ENCODE results near the gene KIF2C.

Gene KIF2C

DNA sequence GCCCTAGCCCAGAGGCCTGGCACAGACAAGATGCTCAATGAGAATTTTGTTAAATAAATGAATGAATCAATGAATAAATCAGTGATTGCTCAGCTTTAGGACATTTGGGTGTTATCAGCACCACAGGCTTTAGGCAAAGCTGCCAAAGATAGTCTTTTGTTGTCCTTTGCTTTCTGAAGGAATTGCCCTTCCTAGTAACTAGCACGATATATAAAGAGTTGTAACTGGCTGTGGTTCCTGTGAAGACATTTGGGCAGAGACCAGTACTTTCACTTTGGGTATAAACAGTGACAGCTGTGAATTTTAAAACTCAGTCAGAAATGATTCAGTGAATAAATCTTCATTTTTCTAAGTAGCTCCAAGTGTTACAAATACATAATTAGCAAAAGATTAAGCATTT lies 22.0 kb upstream of the KIF2C start:
- DNase-seq (ENCODE audit: low read depth) = no peak
- in situ Hi-C loops (cut with HindIII; ENCODE audit: low sequenced_read_pairs) = no loop called here
- TF ChIP-seq, protein P1, sequence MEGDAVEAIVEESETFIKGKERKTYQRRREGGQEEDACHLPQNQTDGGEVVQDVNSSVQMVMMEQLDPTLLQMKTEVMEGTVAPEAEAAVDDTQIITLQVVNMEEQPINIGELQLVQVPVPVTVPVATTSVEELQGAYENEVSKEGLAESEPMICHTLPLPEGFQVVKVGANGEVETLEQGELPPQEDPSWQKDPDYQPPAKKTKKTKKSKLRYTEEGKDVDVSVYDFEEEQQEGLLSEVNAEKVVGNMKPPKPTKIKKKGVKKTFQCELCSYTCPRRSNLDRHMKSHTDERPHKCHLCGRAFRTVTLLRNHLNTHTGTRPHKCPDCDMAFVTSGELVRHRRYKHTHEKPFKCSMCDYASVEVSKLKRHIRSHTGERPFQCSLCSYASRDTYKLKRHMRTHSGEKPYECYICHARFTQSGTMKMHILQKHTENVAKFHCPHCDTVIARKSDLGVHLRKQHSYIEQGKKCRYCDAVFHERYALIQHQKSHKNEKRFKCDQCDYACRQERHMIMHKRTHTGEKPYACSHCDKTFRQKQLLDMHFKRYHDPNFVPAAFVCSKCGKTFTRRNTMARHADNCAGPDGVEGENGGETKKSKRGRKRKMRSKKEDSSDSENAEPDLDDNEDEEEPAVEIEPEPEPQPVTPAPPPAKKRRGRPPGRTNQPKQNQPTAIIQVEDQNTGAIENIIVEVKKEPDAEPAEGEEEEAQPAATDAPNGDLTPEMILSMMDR (IDR thresholded peaks at IDR 0.05; ENCODE audit: low read depth, low read length, missing control alignments) = no peak
- H3K4me3 ChIP-seq (ENCODE audit: low read depth, low read length) = no peak overlapping the region

DNA sequence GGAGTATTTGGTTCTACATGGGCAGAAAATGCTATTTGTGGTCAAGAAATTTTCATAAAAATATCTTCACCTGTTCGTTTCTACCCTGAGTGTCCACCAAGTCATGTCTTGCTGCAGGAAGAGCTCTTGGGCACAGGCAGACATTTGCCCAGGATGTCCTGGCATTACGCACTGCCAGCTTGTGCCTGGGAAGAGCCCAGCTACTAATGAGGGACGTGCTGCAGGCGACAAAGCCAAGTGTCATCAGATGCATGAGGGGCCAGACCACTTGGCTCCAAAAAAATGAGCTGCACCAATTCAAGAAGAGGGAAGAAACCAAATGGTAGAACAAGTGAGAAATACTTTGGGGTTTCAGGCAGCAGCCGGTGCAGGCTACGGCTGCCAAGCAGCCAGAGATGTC lies 21.5 kb upstream of the KIF2C start:
- in situ Hi-C loops (cut with HindIII; ENCODE audit: low sequenced_read_pairs) = no loop called here
- TF ChIP-seq, protein P1 (IDR thresholded peaks at IDR 0.05; ENCODE audit: low read depth, low read length, missing control alignments) = no peak

GRCh38 chr1:44719318-44719717 lies 20.3 kb upstream of the KIF2C start:
- TF ChIP-seq, protein P1 (IDR thresholded peaks at IDR 0.05; ENCODE audit: low read depth, low read length, missing control alignments) = no peak
- DNase-seq (ENCODE audit: low read depth) = no peak
- in situ Hi-C loops (cut with HindIII; ENCODE audit: low sequenced_read_pairs) = no loop called here
- no peak overlapping the region for H3K4me3 ChIP-seq (ENCODE audit: low read depth, low read length)

More for the DNA sequence above, 21.5 kb upstream of the KIF2C start:
- no peak overlapping the region for H3K4me3 ChIP-seq (ENCODE audit: low read depth, low read length)
- DNase-seq (ENCODE audit: low read depth) = no peak

DNA sequence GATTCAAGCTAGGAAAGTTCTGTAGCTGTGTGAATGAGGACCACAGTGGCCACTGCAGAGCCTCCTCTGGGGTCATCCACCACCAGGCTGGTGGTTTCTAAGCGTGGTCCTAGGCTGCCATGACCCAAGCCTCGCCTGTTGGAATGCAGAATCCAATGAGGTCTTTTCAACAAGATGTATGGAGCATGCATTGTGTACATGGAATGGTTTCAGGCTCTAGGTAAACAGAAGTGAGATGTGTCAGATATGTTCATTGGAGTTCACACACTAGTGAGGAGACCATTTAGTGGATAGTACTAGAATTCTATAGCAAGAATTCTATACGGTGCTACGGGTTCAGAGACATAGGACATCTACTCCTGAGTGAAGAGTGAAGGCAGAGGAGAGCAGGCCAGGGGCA lies 19.4 kb upstream of the KIF2C start:
- in situ Hi-C loops (cut with HindIII; ENCODE audit: low sequenced_read_pairs) = no loop called here
- TF ChIP-seq, protein P1 (IDR thresholded peaks at IDR 0.05; ENCODE audit: low read depth, low read length, missing control alignments) = no peak
- DNase-seq (ENCODE audit: low read depth) = no peak

DNA sequence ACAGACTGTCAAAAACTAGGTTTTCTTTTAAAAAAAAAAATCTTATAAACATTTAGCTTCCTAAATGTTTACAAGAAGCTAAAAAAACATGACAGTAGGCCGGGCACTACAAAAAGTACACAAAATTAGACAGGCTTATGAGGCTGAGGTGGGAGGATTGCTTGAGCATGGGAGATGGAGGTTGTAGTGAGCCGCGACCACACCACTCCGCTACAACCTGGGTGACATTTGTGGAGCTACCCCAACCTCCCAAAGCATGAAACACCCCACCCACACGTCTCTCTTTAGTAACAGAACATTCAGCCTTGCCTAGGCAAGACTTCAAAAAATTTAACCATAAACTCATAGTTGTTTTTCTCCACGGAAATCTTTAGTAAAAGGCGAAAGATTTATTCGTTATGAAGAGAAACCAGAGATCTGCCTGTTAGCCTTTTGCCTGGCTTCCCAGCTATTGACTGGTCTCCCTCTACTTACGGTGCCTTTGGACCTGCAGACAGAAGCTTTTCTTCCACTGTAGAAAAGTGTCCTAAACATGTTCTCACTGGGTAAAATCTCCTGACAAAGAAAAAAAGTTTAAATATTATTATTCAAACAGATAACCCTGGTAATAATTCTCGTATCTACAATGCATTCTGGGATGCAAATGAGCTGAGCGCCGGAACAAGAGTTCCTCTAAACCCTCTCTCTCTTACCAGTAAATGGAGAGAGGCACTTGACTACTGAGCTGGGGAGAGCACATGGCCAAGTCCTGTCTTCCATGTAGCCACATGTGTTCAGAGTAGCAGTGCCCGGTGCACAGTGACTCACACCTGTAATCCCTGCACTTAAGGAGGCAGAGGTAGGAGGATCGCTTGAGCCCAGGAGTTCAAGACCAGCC lies 17.9 kb upstream of the KIF2C start:
- DNase-seq (ENCODE audit: low read depth) = peak; percentile 80
- in situ Hi-C loops (cut with HindIII; ENCODE audit: low sequenced_read_pairs) = no loop called here
- TF ChIP-seq, protein P1 (IDR thresholded peaks at IDR 0.05; ENCODE audit: low read depth, low read length, missing control alignments) = no peak
- no peak overlapping the region for H3K4me3 ChIP-seq (ENCODE audit: low read depth, low read length)

More for the DNA sequence above, 19.4 kb upstream of the KIF2C start:
- no peak overlapping the region for H3K4me3 ChIP-seq (ENCODE audit: low read depth, low read length)

- DNase-seq (ENCODE audit: low read depth) = no peak
- TF ChIP-seq, protein P1 (IDR thresholded peaks at IDR 0.05; ENCODE audit: low read depth, low read length, missing control alignments) = no peak
- in situ Hi-C loops (cut with HindIII; ENCODE audit: low sequenced_read_pairs) = no loop called here
- no peak overlapping the region for H3K4me3 ChIP-seq (ENCODE audit: low read depth, low read length)
Measured at GRCh38 chr1:44723064-44723463, 16.6 kb upstream of the KIF2C start.
